GM12872 (cell line): Measurements from ENCODE around the gene NEGR1.

Source experiments
- TF ChIP-seq, protein P1 (sequence below): IDR thresholded peaks from 3 replicates; pipeline ENCODE4 v1.5.1; 2011; ENCODE audit warnings: low read depth, mild to moderate bottlenecking, low read length, moderate library complexity; ENCODE audit not compliant: insufficient read depth

Gene NEGR1

GRCh38 chr1:71599306-71599705 is 683.0 kb downstream of the NEGR1 start:
- TF ChIP-seq, protein P1, sequence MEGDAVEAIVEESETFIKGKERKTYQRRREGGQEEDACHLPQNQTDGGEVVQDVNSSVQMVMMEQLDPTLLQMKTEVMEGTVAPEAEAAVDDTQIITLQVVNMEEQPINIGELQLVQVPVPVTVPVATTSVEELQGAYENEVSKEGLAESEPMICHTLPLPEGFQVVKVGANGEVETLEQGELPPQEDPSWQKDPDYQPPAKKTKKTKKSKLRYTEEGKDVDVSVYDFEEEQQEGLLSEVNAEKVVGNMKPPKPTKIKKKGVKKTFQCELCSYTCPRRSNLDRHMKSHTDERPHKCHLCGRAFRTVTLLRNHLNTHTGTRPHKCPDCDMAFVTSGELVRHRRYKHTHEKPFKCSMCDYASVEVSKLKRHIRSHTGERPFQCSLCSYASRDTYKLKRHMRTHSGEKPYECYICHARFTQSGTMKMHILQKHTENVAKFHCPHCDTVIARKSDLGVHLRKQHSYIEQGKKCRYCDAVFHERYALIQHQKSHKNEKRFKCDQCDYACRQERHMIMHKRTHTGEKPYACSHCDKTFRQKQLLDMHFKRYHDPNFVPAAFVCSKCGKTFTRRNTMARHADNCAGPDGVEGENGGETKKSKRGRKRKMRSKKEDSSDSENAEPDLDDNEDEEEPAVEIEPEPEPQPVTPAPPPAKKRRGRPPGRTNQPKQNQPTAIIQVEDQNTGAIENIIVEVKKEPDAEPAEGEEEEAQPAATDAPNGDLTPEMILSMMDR = no peak

DNA sequence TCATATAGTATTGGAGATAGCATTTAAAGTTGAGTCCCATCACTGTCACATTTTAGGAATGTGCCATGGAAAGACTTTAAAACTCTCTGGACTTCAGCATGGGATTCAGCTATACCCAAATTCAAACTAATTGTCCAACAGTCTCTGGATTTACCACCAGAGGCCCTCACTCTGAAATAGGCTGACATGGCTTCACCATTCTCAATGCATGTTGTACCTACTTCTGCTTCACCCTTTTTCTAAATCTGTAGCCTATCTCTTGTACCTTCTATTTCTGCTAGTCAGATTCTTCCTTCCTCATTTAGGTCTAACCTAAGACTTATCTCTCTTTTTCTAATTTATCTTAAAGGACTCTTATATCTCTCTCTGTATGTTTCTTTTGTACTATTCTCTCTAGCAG is 688.8 kb downstream of the NEGR1 start:
- TF ChIP-seq, protein P1 = no peak

DNA sequence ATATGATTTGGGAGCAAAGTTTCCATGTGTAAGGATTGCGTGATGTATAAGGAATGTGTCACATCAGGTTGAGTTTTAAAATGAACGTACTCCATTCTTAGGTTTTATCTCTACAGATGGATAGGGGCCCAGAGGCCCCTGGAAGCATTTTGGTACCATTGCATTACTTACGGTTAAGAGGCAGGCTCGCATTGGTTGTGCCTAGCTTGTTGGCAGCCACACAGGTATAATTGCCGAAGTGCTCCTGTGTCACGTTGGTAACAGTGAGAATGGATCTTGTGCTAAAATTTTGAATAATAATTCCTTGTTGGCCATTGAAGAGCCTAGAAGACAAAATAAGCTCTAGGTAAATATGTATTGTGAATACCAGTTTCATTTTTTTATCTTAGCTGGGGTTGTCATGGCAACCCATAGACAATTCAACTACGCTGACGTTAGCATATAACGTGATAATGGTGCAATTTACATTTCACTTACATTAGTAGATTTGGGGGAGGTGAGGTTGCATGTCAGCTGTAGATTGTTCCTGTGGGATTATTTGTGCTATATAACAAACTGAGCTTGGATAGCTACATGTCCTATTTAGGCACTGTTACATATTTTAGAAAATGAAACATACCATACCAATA is 689.6 kb downstream of the NEGR1 start:
- TF ChIP-seq, protein P1 = no peak

DNA sequence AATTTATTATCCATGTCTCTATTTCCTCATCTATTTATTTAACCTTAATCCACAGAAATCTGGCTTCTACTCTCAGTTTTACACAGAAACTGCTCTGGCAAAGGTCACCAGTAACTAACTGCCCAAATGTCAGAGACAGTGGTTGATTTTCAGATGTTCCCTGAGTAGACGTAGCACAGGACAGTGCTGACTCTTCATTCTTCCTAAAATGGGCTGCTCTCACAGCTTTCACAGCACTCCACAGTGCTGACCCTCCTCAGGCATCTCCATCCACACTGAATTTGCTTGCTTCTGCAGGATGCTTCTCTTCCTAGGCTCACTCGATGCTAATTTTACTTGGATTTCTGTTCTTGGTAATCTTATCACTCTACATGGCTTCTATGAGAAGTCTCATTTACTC is 693.3 kb downstream of the NEGR1 start:
- TF ChIP-seq, protein P1 = no peak

GRCh38 chr1:71587961-71588360 is 694.4 kb downstream of the NEGR1 start:
- TF ChIP-seq, protein P1 = no peak

DNA sequence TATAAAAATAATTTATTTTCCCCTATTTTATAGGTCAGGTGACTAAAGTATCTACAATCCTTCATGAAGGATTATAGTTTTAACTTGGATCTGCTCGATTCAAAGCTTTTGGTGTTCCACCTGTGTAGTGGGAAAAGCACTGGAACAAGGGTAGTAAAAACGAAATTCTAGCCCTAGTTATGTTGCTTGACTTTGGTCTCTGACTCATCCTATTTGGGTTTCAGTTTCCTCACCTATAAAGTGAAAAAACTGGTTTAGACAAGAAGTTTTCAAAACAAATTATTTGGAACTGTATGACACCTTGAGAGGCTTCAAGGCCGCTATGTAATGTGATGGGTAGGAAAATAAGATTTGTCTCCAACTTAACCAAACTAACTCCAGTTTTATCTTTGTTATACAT is 696.3 kb downstream of the NEGR1 start:
- TF ChIP-seq, protein P1 = no peak

DNA sequence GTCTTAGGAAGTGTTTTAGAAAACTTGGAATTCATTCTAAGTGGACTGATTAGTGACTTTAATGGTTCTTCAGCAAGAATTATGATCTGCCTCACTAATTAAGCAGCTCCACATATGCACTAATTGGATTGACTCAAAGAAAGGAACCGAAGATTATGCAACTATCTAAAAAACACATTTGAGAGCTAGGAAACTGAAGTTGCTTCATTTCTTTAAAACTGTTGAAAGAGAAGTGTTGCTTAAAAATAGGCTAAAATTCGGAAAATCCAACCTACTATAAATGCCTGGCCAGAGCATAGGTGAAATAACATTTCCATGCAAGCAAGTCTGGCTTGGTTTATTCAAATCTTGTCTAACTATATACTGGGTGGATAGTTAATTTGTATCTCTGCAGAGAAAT is 698.6 kb downstream of the NEGR1 start:
- TF ChIP-seq, protein P1 = no peak

DNA sequence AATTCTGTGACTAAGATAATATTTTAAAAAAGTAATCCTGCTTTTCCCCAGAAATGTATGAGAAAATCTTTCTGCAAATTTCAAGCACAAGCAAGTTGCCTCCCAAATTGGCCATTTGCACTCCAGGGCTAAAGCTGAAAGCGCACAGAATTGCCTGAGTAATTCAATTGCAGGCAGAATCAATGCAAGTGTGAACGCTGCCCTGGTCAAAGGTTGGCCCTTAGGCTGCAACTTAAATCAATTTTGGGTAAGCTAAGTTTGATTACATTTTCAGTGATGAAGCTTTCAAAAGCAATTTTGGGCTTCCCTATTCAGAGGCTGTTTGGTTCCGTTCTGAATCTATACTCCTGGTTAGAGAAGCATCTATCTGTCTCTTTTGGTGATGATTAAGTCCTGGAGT is 699.7 kb downstream of the NEGR1 start:
- TF ChIP-seq, protein P1 = no peak
